ENCODE measurements around the gene THBD. TPM values are rescaled to one million over a fixed set of nuclear protein-coding genes. Genes with fewer than 3 reads are reported as not detected.

Gene THBD
- polyA plus RNA-seq, 1 donor: 4.8 TPM

DNA sequence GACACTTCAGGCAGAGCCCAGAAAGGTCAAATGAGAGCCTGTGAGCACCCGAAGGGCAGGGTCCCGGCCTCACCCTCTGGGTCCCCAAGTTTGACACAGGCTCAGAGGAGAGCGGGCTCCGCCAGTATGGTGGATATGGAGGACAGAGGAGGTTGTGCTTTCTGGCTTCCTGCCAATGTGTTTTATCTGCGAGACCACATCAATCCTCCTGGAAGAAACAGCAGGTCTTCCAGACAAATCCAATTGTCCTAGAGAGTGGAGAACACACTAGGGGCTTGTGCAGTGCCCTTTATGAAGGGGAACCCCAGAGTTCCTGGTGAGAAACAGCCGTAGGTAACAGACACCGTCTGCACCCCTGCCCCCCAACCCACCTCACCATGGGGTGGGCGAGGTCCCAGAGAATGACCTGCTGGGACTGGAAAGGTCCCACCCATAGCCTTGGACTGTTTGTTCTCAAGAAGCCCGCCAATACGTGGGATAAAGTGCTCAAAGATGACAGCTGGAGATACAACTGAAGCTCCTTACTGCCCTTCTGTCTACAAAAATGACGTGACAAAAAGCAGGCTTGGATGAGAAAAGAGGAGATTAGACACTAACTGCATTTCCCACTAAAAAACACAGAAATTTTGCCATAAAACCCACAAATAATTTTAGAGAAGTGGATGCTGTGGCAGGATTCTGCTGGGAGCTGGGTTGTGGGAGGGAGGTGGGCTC, 38.3 kb downstream of the THBD start:
- DNase-seq (ENCODE audit: low read depth): no peak

DNA sequence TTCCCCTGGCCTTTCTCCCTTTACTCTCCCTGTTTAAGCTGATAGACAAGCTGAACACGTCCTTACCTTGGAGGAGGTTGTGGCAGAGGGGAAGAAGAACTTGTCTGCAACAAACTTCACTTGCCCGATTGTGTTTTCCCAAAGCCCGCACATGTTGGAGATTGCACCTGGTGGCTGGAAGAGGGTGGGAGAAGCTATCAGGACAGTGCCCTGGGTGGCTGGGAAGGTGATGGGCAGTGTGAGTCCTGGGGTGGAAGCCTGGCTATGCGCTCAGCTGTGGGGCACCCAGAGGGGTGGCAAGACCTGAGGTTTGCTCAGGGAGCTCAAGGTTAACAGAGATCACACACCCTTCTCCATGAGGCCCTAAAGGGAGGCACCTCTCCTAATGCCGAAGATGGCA, 39.4 kb downstream of the THBD start:
- no peak for DNase-seq (ENCODE audit: low read depth)

DNA sequence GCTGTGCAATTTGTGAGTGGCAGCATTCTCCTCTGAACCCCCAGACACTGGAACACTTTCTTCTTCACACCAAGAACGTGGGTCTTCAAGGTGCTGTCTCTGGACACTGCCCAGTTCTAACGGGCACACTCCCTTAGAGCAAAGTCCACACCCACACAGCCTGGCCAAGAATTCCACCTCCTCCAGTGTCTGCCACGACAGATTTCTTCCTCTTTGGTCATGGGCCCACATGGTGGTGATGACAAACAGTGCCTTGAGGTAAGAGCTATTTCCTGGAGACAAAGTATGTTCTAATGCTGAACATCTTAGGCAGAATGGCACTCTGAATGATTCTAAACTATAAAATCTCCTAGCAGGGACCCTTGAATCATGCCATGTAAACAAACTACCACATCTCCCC, 39.8 kb downstream of the THBD start:
- no peak for DNase-seq (ENCODE audit: low read depth)

DNA sequence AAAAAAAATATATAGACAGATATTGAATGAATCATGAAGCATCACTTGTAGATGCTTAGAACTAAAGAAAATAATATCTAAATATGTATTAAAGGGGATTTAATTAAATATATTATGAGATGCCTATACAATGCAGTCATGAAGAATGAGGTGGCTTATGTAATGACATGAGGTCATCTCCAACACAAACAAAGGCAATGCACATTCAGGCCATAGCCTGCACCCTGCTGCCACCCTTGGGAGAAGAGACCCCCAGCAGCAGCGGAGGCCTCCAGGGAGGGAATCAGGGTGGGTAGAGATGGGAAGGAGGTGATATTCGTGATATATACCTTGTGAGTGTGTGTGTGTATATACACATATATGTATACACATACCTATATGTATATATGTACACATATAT, 40.8 kb downstream of the THBD start:
- DNase-seq (ENCODE audit: low read depth): no peak

DNA sequence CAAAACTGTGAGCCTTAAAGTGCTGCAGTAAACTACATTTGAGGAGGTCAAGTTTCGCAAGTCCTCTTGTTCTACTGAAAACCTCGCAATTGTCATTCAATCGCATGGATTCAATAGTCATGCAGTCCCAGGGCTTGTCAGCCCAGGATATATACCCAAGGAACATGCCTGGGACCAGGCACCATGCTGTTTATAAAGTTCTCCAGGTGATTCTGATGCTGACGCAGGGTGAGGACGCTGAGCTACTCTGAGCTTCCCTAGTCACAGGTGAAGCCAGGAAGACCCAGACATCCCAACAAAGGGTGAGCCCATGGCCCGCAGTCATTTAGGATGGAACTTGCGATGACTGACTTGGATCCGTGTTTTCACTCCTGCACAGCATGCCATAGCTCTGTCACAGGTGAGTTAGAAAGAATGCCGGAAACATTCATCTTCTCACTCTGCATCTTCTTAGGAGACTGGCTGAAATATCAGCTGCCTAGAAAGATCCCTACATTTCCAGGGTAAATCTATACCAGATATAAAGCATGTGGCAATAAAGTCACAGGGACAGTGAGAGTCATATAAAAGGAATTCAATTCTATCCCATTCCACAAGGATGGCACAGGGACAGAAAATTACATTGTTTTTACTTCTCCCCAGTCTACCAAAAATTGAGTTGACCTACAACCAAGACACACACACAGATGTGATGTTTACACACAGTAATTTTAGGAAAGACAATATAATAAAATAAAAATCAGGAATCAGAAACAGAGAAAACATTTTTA, 41.4 kb downstream of the THBD start:
- DNase-seq (ENCODE audit: low read depth): no peak

DNA sequence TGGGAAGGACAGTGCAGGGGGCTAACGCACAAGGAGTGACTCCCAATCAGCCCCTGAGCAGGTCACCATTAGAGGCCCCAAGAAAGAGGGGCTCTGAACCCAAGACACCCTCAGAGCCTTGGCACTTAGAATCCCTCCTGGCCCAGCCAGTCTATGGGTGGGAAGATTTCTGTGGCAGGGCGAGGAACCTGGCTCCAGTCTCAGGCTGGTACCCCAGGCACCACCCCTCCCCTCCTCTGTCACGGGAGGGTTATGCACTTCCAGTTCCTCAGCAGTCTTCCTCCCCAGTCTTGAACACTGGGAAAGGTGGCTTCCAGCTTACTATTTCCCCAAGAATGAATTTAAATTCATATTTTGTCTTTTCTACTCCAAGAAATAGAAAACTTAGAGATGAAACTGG, 42.0 kb downstream of the THBD start:
- no peak for DNase-seq (ENCODE audit: low read depth)

DNA sequence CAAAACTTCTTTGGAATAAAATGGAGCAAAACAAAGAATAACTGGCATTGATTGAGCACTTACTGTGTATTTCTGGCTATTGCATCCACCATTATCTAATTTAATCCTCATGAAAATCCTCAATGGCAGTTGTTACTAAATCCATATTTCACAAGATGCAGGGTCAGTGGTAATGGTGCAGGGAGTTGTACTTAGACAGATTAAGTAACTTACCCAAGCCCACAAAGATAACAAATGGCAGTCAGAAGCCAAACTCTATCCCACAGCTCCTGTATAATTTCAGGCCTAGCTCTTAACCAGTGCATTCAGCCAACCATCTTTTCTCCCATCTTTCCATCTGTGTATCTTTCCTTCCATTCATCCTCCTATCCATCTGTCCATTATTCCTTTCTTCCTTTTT, 43.7 kb downstream of the THBD start:
- DNase-seq (ENCODE audit: low read depth): no peak

DNA sequence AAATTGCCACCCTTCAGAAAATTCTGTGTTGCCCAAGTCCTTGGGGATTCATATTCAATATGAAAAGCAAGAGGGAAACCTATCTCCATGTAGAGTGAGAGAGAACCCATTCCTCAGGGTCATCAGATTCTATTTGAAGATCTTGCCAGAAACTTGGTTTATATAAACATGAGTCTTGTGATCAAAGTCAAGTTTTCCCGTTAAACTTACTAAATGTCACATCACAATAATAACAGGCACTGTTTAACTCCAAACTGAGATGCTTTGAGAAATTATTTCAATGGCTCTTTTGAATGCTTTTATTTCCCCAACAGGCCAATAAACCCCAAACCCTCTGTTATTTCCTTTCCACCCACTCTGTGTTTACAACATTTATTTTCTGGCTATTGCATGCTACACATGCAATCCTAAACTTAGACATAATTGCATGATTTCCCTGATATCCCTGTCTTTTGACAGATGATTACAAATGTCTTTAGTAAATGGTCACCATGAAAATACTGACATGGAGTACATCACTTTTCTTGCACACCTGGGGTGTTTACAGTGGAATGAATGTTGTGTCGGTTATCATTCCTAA, 45.5 kb downstream of the THBD start:
- no peak for DNase-seq (ENCODE audit: low read depth)

DNA sequence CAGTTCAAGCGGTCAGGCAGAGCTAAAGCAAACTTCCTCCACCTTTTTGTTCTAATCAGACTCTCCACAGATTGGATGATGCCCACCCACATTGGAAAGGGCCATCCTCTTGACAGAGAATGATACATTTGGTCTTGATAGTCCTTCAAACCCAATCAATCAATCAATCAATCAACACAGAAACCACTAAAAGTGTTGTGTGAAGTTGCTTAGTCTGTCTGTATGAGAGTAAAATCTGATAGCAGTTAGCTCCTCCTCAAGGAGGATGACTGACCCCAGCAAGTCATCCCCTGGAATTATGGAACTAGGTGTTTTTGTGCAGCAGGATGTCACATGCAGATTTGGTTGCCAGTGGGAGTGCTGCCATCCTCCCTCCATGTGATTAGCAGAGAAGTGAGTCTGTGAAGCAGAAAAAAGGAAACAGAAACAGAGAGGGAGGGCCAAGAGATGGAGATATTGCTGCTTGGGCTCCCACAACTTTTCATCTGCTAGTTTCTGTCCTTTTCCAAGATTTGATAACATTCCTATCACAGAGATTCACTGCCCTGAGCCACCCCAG, 46.3 kb downstream of the THBD start:
- no peak for DNase-seq (ENCODE audit: low read depth)

DNA sequence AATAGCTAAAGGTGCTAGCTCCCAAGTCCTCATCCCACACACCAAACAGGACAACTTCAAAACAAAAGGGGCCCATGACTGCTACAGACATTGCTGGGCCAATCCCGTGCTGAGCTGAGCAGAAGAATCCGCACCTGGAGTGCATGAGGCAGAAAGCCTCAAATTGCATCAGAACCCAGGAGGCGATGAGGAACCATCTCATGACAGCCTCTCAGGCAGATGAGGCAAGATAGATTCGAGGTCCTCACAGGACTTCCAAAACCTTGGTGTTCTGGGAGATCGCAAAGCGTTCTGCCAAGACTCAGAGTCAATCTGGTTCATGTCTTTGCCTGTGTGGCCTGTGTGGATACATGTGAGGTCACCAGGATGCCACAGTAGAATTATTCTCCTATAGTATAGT, 47.2 kb downstream of the THBD start:
- DNase-seq (ENCODE audit: low read depth): no peak

DNA sequence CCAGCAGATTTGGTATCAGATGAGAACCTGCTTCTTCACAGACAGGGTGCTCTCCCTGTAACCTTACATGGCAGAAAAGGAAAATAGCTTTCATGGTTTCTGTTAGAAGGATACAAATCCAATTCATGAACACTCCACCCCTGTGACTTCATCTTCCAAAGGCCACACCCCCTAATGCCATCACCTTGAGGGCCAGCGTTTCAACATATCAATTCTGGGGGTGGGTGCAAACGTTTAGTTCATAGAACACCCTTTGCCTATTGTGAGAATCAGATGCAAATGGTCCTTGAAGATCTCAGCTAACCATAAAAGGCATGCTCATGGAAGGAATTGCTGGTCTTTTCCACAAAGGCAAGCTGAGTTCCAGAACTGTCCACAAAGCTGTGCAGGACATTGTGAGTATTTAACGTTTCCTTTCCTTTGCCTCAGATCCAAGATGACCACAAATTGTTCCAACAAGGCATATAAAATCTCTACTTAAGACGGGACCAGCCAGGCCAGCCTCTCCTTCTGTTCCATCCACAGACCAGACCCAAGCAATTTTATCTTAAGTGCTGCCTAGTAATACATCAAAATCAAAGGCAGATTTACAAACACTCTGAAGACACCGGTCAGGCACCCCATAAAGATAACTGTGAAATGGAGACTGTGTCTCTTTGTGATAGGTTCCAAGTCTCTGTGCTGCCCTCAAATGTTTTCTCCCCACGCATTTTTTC, 49.1 kb downstream of the THBD start:
- DNase-seq (ENCODE audit: low read depth): no peak

DNA sequence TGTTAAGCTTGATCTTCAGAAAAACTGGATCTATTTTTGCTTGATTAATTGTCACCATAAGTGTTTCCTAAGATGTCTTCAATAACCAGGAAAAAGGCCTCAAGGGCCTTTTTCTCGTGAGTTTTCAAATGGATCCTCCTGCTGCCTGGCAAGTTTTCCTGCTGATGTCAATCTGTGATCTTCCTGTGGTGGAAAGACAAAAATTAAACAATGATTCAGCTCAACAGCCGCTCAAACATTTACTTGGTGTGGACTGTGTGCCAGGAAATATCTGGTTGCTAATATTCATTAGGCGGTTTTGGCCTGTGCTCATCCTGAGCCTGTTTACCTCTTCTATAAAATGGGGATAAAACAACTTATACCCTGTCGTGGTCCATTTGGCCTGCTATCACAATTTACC, 49.7 kb downstream of the THBD start:
- DNase-seq (ENCODE audit: low read depth): no peak

DNA sequence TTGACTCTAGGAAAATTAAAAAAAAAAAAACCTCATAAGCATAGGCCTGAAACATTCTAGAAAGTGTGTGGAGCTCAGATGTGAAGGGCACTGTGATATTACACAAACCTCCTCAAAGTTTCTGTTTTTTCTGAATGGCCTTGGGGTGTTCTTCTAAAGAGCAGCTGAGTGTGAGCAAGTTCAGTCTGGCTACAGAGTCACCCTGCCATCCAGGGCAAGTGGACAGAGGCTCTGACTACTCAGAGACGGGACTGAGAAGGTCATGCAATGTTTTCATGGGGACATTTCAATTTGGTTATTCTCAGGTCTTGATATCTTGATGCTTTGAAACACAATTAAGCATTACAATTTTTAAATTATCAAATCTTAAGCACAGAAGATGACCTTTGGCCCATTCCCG, 51.0 kb downstream of the THBD start:
- DNase-seq (ENCODE audit: low read depth): no peak

DNA sequence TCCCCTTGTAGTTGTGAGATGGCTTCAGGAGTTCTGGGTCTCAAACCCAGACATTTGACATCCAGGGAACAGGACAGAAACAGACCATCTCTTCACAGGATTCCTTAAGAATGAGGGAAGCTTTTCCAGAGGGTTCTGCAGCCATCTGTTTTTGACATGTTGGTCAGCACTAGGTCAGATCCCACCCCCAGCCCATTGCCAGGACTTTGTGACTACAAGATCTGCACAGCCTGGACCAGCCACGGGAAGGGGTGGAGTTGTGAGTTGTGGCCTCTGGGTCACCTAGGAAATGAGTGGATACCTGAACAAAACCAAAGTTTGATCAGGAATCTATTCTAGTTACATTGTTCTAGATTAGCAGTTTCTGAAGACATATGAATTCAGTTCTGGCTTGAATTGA, 53.5 kb downstream of the THBD start:
- DNase-seq (ENCODE audit: low read depth): no peak

Other genes with a start within 250 kb of the THBD start
- not detected for gene SSTR4, start 14.4 kb downstream of the THBD start, polyA plus RNA-seq (ENCODE audit: insufficient read length)
- gene CD93, start 36.7 kb upstream of the THBD start, polyA plus RNA-seq (ENCODE audit: insufficient read length): 49.7 TPM